Measurements from ENCODE around the gene FKBP15.
"Not testable (repeated sequence)": the region's sequence is repeated elsewhere in the genome, so short reads cannot be mapped to it uniquely, and the experiment has no call there.

DNA sequence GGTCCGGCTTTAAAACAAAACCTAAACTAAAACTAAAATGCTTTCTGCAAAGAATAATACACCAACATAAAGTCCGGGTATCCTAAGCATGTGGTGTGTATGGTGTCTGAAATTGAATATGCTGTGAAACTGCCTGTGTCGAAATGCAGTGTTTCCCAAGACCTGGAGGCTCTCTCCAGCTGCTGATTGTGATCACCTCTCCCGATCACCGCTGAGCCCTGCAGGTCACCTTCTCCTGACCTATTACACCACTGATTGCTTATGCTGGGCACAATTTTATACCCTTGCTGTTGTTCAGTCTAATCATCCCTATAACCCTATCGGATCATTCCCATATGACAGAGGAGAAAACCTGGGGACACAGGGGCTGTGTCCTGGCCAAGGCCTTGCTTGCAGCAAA lies 102.2 kb downstream of the FKBP15 start:
- TF ChIP-seq, protein P1, sequence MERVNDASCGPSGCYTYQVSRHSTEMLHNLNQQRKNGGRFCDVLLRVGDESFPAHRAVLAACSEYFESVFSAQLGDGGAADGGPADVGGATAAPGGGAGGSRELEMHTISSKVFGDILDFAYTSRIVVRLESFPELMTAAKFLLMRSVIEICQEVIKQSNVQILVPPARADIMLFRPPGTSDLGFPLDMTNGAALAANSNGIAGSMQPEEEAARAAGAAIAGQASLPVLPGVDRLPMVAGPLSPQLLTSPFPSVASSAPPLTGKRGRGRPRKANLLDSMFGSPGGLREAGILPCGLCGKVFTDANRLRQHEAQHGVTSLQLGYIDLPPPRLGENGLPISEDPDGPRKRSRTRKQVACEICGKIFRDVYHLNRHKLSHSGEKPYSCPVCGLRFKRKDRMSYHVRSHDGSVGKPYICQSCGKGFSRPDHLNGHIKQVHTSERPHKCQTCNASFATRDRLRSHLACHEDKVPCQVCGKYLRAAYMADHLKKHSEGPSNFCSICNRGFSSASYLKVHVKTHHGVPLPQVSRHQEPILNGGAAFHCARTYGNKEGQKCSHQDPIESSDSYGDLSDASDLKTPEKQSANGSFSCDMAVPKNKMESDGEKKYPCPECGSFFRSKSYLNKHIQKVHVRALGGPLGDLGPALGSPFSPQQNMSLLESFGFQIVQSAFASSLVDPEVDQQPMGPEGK (tag by site-specific recombination; IDR thresholded peaks at IDR 0.05): not testable (repeated sequence)
- not testable (repeated sequence) for TF ChIP-seq ZNF174 (tag by site-specific recombination; IDR thresholded peaks at IDR 0.05); ZNF302 (tag by site-specific recombination; IDR thresholded peaks at IDR 0.05; ENCODE audit: low read depth)
- TF ChIP-seq, protein P2, sequence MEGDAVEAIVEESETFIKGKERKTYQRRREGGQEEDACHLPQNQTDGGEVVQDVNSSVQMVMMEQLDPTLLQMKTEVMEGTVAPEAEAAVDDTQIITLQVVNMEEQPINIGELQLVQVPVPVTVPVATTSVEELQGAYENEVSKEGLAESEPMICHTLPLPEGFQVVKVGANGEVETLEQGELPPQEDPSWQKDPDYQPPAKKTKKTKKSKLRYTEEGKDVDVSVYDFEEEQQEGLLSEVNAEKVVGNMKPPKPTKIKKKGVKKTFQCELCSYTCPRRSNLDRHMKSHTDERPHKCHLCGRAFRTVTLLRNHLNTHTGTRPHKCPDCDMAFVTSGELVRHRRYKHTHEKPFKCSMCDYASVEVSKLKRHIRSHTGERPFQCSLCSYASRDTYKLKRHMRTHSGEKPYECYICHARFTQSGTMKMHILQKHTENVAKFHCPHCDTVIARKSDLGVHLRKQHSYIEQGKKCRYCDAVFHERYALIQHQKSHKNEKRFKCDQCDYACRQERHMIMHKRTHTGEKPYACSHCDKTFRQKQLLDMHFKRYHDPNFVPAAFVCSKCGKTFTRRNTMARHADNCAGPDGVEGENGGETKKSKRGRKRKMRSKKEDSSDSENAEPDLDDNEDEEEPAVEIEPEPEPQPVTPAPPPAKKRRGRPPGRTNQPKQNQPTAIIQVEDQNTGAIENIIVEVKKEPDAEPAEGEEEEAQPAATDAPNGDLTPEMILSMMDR (tag by site-specific recombination; IDR thresholded peaks at IDR 0.05): not testable (repeated sequence)

Data from HEK293 (cell line).